ENCODE measurements around the gene PROM1. TPM values are rescaled to one million over a fixed set of nuclear protein-coding genes. Genes with fewer than 3 reads are reported as not detected.
A peak's percentile ranks its signal among the peaks of the same experiment; 100 is the strongest.

The PROM1 gene
- total RNA-seq, 2 experiments from 2014 or later, result not detected

GRCh38 chr4:16000708-16001483 is 82.9 kb downstream of the PROM1 start:
- no peaks in the 10 kb centered on the region for H3K4me1 Mint-ChIP-seq (ENCODE audit: low read depth)
- H3K27me3 Mint-ChIP-seq, result no peaks in the 10 kb centered on the region
- intact Hi-C loops (cut with DNase I, micrococcal nuclease), result loop anchor here (1.0 to 5.0 kb wide), 6 partner anchors 38 to 768 kb away; partner anchors contain the start of gene FGFBP2 (in 2 of the 2)
- TF ChIP-seq CTCF (IDR thresholded peaks at IDR 0.05), result no peak
- ATAC-seq (ENCODE audit: poor library complexity) (no peak), DNase-seq (no peak)
- no peak overlapping the region for H3K4me3 ChIP-seq (ENCODE audit: low read length)
- H3K27me3 ChIP-seq (ENCODE audit: control insufficient read depth in 1 of 2, insufficient read depth in 2 of 2, low read length in 2 of 2), result peaks cover 0 to 6% of the 10 kb centered on the region in 2 experiments
- H3K9me3 ChIP-seq (ENCODE audit: control insufficient read depth in 1 of 2, insufficient read depth in 1 of 2, low read length in 2 of 2), result no peaks in the 10 kb centered on the region
- H3K9me3 Mint-ChIP-seq, result no peaks in the 10 kb centered on the region
- ChIA-PET CTCF (interaction anchor here (1.6 to 2.1 kb wide), 2 partner anchors 118 to 195 kb away, joined by 5 to 8 read pairs; no protein-coding TSS in a partner anchor), POLR2A (no interaction called here)
- H3K27ac ChIP-seq (ENCODE audit: low read depth in 1 of 2, low read length in 2 of 2), result no peak overlapping the region
- no peak overlapping the region for H3K4me3 Mint-ChIP-seq
- peaks cover 4% of the 10 kb centered on the region for H3K4me1 ChIP-seq (ENCODE audit: insufficient read depth, low read length)
- H3K36me3 Mint-ChIP-seq (ENCODE audit: low read depth), result no peaks in the 10 kb centered on the region
- H3K36me3 ChIP-seq (ENCODE audit: insufficient read depth, low read length), result no peaks in the 10 kb centered on the region
- no peak overlapping the region for H3K27ac Mint-ChIP-seq

- ChIA-PET POLR2A (no interaction called here), CTCF (no interaction called here)
- DNase-seq (peak in 1 of 14 experiments; percentile 2), ATAC-seq (ENCODE audit: poor library complexity) (no peak)
- H3K9me3 ChIP-seq (ENCODE audit: control insufficient read depth in 1 of 2, insufficient read depth in 1 of 2, low read length in 2 of 2), result no peaks in the 10 kb centered on the region
- intact Hi-C loops (cut with DNase I, micrococcal nuclease), result no loop called here
- no peak overlapping the region for H3K4me3 Mint-ChIP-seq
- no peak overlapping the region for H3K27ac ChIP-seq (ENCODE audit: low read depth in 1 of 2, low read length in 2 of 2)
- H3K27me3 Mint-ChIP-seq, result peaks cover 8% of the 10 kb centered on the region
- no peak for TF ChIP-seq CTCF (IDR thresholded peaks at IDR 0.05)
- no peak overlapping the region for H3K27ac Mint-ChIP-seq
- H3K9me3 Mint-ChIP-seq, result no peaks in the 10 kb centered on the region
- no peak overlapping the region for H3K4me3 ChIP-seq (ENCODE audit: low read length)
- no peaks in the 10 kb centered on the region for H3K36me3 Mint-ChIP-seq (ENCODE audit: low read depth)
- H3K4me1 ChIP-seq (ENCODE audit: insufficient read depth, low read length), result peaks cover 4% of the 10 kb centered on the region
- H3K4me1 Mint-ChIP-seq (ENCODE audit: low read depth), result no peaks in the 10 kb centered on the region
- no peaks in the 10 kb centered on the region for H3K36me3 ChIP-seq (ENCODE audit: insufficient read depth, low read length)
- H3K27me3 ChIP-seq (ENCODE audit: control insufficient read depth in 1 of 2, insufficient read depth in 2 of 2, low read length in 2 of 2), result no peaks in the 10 kb centered on the region
Measured at GRCh38 chr4:15996773-15997172, 87.0 kb downstream of the PROM1 start.

- Mint-ChIP-seq H3K9me3 (no peaks in the 10 kb centered on the region), H3K4me3 (no peak overlapping the region), H3K27ac (no peak overlapping the region), H3K27me3 (peaks cover 14% of the 10 kb centered on the region), H3K36me3 (ENCODE audit: low read depth) (no peaks in the 10 kb centered on the region), H3K4me1 (ENCODE audit: low read depth) (no peaks in the 10 kb centered on the region)
- Histone ChIP-seq H3K4me1 (ENCODE audit: insufficient read depth, low read length) (no peaks in the 10 kb centered on the region), H3K9me3 (ENCODE audit: control insufficient read depth in 1 of 2, insufficient read depth in 1 of 2, low read length in 2 of 2) (no peaks in the 10 kb centered on the region), H3K36me3 (ENCODE audit: insufficient read depth, low read length) (no peaks in the 10 kb centered on the region), H3K27me3 (ENCODE audit: control insufficient read depth in 1 of 2, insufficient read depth in 2 of 2, low read length in 2 of 2) (no peaks in the 10 kb centered on the region), H3K27ac (ENCODE audit: low read depth in 1 of 2, low read length in 2 of 2) (no peak overlapping the region), H3K4me3 (ENCODE audit: low read length) (no peak overlapping the region)
- no peak for TF ChIP-seq CTCF (IDR thresholded peaks at IDR 0.05)
- intact Hi-C loops (cut with DNase I, micrococcal nuclease), result no loop called here
- no peak for DNase-seq
- ChIA-PET CTCF (no interaction called here), POLR2A (no interaction called here)
- ATAC-seq (ENCODE audit: poor library complexity), result no peak
Measured at GRCh38 chr4:15995826-15996225, 88.0 kb downstream of the PROM1 start.
